ENCODE measurements around the gene TOR1AIP1.

DNA sequence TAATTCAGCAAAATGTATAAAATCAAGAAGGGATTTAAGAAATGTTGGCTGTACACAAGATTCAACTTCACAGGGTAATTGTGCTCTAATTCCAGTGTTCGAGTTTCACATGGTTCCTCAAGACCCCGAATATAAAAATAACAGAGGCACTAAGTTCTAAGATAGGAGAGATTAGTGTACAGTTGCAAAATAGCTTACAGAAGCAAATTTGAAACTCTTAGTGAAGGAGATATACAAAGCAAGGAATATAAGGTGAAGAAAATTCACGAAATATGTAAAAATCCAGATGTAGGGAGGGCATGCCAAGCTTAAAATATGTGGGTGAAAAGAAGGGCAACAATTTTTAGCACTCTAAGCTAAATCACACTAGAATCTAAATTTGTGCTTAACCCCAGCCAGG lies 33.9 kb upstream of the TOR1AIP1 start:
- TF ChIP-seq, protein P1, sequence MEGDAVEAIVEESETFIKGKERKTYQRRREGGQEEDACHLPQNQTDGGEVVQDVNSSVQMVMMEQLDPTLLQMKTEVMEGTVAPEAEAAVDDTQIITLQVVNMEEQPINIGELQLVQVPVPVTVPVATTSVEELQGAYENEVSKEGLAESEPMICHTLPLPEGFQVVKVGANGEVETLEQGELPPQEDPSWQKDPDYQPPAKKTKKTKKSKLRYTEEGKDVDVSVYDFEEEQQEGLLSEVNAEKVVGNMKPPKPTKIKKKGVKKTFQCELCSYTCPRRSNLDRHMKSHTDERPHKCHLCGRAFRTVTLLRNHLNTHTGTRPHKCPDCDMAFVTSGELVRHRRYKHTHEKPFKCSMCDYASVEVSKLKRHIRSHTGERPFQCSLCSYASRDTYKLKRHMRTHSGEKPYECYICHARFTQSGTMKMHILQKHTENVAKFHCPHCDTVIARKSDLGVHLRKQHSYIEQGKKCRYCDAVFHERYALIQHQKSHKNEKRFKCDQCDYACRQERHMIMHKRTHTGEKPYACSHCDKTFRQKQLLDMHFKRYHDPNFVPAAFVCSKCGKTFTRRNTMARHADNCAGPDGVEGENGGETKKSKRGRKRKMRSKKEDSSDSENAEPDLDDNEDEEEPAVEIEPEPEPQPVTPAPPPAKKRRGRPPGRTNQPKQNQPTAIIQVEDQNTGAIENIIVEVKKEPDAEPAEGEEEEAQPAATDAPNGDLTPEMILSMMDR (IDR thresholded peaks at IDR 0.05), result no peak
- TF ChIP-seq POLR2A (IDR thresholded peaks at IDR 0.05), result no peak

All from testis (tissue), 2 donors.